ENCODE data around the gene ZNF138.

GRCh38 chr7:64878684-64879083 lies 84.5 kb downstream of the ZNF138 start:
- TF ChIP-seq CTCF (IDR thresholded peaks at IDR 0.05) = no peak
- no peak for TF ChIP-seq EZH2phosphoT487 (IDR thresholded peaks at IDR 0.05)
